SH-SY5Y (cell line): ENCODE results near the gene FLOT1.

Experiments
- GATA2 ChIP-seq: IDR thresholded peaks from 2 replicates; pipeline ENCODE4 v1.6.1; 2011; ENCODE audit warnings: mild to moderate bottlenecking, low read depth, low read length
- GATA3 ChIP-seq: IDR thresholded peaks from 2 replicates; pipeline ENCODE4 v1.6.1; 2011; ENCODE audit warnings: low read depth, mild to moderate bottlenecking, low read length, moderate library complexity

GRCh38 chr6:30691208-30691847 is 51.2 kb downstream of the FLOT1 start:
- TF ChIP-seq GATA2 (no peak), GATA3 (no peak)
